Measurements from ENCODE around the gene RABEP2.
"Not testable (repeated sequence)": the region's sequence is repeated elsewhere in the genome, so short reads cannot be mapped to it uniquely, and the experiment has no call there.

The RABEP2 gene

GRCh38 chr16:28895609-28896008 is 29.4 kb downstream of the RABEP2 start:
- POLR2A ChIA-PET, result no interaction called here
- TF ChIP-seq PKNOX1 (IDR thresholded peaks at IDR 0.05) (no peak), FOXK2 (IDR thresholded peaks at IDR 0.05) (no peak), HDGF (IDR thresholded peaks at IDR 0.05; ENCODE audit: borderline replicate concordance) (no peak), ZNF384 (IDR thresholded peaks at IDR 0.05) (no peak), LEF1 (IDR thresholded peaks at IDR 0.05; ENCODE audit: borderline replicate concordance) (no peak), BHLHE40 (IDR thresholded peaks at IDR 0.05; ENCODE audit: borderline replicate concordance) (no peak), SP1 (IDR thresholded peaks at IDR 0.05) (no peak), L3MBTL2 (conservative IDR thresholded peaks at IDR 0.05) (no peak), NFRKB (IDR thresholded peaks at IDR 0.05) (no peak), ARNT (IDR thresholded peaks at IDR 0.05) (no peak), FOXA1 (IDR thresholded peaks at IDR 0.05) (no peak), CTBP1 (IDR thresholded peaks at IDR 0.05; ENCODE audit: borderline replicate concordance) (no peak), TARDBP (IDR thresholded peaks at IDR 0.05) (no peak)
- DNase-seq (ENCODE audit: extremely low spot score), result no peak
- CTCF ChIA-PET, result no interaction called here

DNA sequence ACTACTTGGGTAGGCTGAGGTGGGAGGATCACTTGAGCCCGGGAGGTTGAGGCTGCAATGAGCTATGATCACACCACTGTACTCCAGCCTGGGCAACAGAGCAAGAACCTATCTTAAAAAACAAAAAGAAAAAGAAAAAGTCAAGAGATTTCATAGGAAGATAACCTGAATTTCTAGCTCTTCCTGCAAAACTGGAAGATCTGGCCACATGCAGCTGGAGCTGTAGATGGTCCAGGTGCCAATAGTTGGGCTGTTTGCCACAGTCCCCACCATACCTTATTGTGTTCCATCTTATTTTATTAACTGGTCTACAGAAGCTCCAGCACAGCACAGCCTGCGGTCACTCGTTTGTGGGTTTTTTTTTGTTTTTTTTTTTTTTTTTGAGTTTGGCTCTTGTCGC is 31.7 kb downstream of the RABEP2 start:
- CTCF ChIA-PET, result no interaction called here
- no peak for TF ChIP-seq FOXA1 (IDR thresholded peaks at IDR 0.05)
- TF ChIP-seq LEF1 (IDR thresholded peaks at IDR 0.05; ENCODE audit: borderline replicate concordance), result no peak
- no peak for TF ChIP-seq ZNF384 (IDR thresholded peaks at IDR 0.05)
- no peak for TF ChIP-seq ARNT (IDR thresholded peaks at IDR 0.05)
- TF ChIP-seq CTBP1 (IDR thresholded peaks at IDR 0.05; ENCODE audit: borderline replicate concordance), result no peak
- no peak for TF ChIP-seq ELF4 (IDR thresholded peaks at IDR 0.05)
- no peak for TF ChIP-seq BHLHE40 (IDR thresholded peaks at IDR 0.05; ENCODE audit: borderline replicate concordance)
- no peak for TF ChIP-seq FOXM1 (IDR thresholded peaks at IDR 0.05; ENCODE audit: borderline replicate concordance)
- TF ChIP-seq NFRKB (IDR thresholded peaks at IDR 0.05), result no peak
- TF ChIP-seq SUZ12 (IDR thresholded peaks at IDR 0.05), result no peak
- TF ChIP-seq HDGF (IDR thresholded peaks at IDR 0.05; ENCODE audit: borderline replicate concordance), result no peak
- no peak for TF ChIP-seq PKNOX1 (IDR thresholded peaks at IDR 0.05)
- TF ChIP-seq SP1 (IDR thresholded peaks at IDR 0.05), result no peak
- no peak for DNase-seq (ENCODE audit: extremely low spot score)
- POLR2A ChIA-PET, result no interaction called here

DNA sequence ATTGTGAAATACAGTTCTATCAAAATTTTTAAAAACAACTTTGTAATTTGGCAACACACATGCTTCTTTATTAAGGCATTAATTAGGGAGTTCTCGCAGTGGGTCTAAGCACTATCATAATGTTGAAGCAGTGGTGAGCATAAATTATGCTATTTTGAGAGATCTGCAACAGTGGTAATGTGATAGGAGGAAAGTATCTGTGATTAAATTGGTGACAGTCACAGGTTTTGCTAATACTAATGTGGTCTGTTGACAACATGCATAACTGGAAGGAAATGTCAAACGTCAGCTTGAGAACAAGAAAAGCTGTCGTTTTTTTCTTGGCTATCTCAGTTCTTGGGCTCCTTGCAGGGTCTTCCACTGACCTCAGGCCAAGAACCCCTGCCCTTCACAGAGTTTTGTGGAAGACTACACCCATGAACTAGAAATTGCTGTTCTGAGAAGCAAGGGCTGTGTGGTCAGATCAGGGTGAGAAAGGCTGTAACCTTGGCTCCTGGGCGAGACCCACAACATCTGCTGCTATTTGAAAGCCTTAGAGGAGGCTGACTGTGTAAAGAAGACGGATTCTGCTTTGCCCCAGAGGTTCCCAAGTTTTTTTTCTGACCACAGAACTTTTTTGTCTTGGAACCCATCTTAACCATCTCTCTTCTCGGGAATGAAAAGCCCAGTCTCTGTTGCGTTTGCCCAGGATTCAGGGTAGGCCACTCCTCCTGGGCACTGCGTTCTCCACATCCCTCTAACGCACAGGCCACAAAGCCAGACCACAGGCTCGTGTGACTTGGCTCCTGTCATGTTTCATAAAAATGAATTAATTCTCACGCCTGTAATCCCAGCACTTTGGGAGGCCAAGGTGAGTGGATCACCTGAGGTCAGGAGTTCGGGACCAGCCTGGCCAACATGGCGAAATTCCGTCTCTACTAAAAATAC is 32.8 kb downstream of the RABEP2 start:
- TF ChIP-seq L3MBTL2 (conservative IDR thresholded peaks at IDR 0.05) (no peak), ELF4 (IDR thresholded peaks at IDR 0.05) (no peak), SUZ12 (IDR thresholded peaks at IDR 0.05) (no peak), LEF1 (IDR thresholded peaks at IDR 0.05; ENCODE audit: borderline replicate concordance) (no peak), FOXK2 (IDR thresholded peaks at IDR 0.05) (no peak), FOXA1 (IDR thresholded peaks at IDR 0.05) (no peak), ZNF384 (IDR thresholded peaks at IDR 0.05) (no peak), HDGF (IDR thresholded peaks at IDR 0.05; ENCODE audit: borderline replicate concordance) (no peak), ARNT (IDR thresholded peaks at IDR 0.05) (no peak), CTBP1 (IDR thresholded peaks at IDR 0.05; ENCODE audit: borderline replicate concordance) (no peak)
- DNase-seq (ENCODE audit: extremely low spot score), result no peak
- POLR2A ChIA-PET, result interaction anchor here (1.4 kb wide), 1 partner anchor 12 kb away, joined by 3 read pairs; no protein-coding TSS in a partner anchor
- CTCF ChIA-PET, result no interaction called here

DNA sequence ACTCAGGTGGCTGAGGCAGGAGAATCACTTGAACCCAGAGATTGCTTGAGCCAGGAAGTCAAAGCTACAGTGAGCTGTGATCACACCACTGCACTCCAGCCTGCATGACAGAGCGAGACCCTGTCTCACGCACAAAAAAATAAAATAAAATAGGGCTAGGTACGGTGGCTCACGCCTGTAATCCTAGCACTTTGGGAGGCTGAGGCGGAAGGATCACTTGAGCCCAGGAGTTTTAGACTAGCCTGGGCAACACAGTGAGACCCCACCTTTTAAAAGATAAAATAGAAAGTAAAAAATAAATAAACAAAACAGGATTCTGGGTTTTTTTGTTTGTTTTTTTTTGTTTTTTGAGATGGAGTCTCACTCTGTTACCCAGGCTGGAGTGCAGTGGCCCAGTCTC is 34.7 kb downstream of the RABEP2 start:
- CTCF ChIA-PET; DNase-seq (ENCODE audit: extremely low spot score): not testable (repeated sequence)
- POLR2A ChIA-PET, result interaction anchor here (1.4 kb wide), 1 partner anchor 10 kb away, joined by 3 read pairs; no protein-coding TSS in a partner anchor

GRCh38 chr16:28886945-28887344 is 38.1 kb downstream of the RABEP2 start:
- ChIA-PET POLR2A (interaction anchor here (0.9 kb wide), 1 partner anchor 34 kb away, joined by 3 read pairs; no protein-coding TSS in a partner anchor), CTCF (no interaction called here)
- TF ChIP-seq HDGF (IDR thresholded peaks at IDR 0.05; ENCODE audit: borderline replicate concordance) (no peak), SUZ12 (IDR thresholded peaks at IDR 0.05) (no peak)
- no peak for DNase-seq (ENCODE audit: extremely low spot score)

DNA sequence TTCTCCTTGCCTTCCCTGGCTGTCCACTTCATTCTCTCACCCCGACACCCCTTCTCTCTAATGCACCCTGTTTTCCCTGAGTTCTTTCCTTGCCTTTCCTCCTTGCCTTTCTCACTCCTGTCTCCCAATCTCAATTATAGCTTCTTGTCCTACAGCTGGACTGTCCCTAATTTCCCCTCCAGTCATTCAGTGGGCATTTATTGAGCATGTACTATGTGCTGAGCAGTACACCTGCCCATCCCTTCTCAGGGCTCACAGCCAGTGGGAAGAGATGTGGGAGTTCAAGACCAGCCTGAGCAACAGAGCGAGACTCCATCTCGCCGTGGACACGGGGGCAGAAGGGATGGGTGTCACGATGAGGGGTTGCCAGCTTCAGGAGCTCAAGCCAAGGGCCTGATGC is 41.0 kb downstream of the RABEP2 start:
- no peak for DNase-seq (ENCODE audit: extremely low spot score)
- TF ChIP-seq ELF4 (IDR thresholded peaks at IDR 0.05), result no peak
- TF ChIP-seq FOXA1 (IDR thresholded peaks at IDR 0.05), result no peak
- TF ChIP-seq SUZ12 (IDR thresholded peaks at IDR 0.05), result no peak
- TF ChIP-seq TARDBP (IDR thresholded peaks at IDR 0.05), result no peak
- TF ChIP-seq L3MBTL2 (conservative IDR thresholded peaks at IDR 0.05), result no peak
- TF ChIP-seq CTBP1 (IDR thresholded peaks at IDR 0.05; ENCODE audit: borderline replicate concordance), result no peak
- TF ChIP-seq ARNT (IDR thresholded peaks at IDR 0.05), result no peak
- no peak for TF ChIP-seq PKNOX1 (IDR thresholded peaks at IDR 0.05)
- no peak for TF ChIP-seq ZNF384 (IDR thresholded peaks at IDR 0.05)
- TF ChIP-seq LEF1 (IDR thresholded peaks at IDR 0.05; ENCODE audit: borderline replicate concordance), result no peak
- TF ChIP-seq BHLHE40 (IDR thresholded peaks at IDR 0.05; ENCODE audit: borderline replicate concordance), result no peak
- no peak for TF ChIP-seq SP1 (IDR thresholded peaks at IDR 0.05)
- no peak for TF ChIP-seq FOXK2 (IDR thresholded peaks at IDR 0.05)
- TF ChIP-seq NFRKB (IDR thresholded peaks at IDR 0.05), result no peak
- no peak for TF ChIP-seq HDGF (IDR thresholded peaks at IDR 0.05; ENCODE audit: borderline replicate concordance)
- CTCF ChIA-PET, result no interaction called here
- POLR2A ChIA-PET, result no interaction called here
